DMS79 treated with DMSO at 0.1 percent for 48 hours (cell line): Measurements from ENCODE around the gene HOXC13.

Experiments
- DNase-seq: peaks from one replicate; lab custom pipeline; 2025; lab: John Stamatoyannopoulos, UW

Gene HOXC13

DNA sequence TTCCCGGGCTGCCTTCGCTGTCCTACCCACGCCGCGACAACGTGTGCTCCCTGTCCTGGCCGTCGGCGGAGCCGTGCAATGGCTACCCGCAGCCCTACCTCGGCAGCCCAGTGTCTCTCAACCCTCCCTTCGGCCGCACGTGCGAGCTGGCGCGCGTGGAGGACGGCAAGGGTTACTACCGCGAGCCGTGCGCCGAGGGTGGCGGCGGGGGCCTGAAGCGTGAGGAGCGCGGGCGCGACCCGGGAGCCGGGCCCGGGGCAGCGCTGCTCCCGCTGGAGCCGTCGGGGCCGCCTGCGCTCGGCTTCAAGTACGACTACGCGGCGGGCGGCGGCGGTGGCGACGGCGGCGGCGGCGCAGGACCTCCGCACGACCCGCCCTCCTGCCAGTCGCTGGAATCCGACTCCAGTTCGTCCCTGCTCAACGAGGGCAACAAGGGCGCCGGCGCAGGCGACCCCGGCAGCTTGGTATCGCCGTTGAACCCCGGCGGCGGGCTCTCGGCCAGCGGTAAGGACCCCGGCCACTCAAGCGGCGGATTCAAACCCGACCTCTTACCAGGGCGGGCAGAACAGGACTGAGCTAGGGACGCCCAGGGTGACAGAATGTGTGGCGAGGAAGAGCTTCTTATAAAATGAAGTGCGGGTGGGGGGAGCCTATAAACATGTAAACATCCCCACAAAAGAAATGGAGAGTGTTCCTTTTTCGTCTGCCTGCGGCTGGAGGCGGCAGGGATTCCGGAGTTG is 16.6 kb downstream of the HOXC13 start:
- no peak for DNase-seq

DNA sequence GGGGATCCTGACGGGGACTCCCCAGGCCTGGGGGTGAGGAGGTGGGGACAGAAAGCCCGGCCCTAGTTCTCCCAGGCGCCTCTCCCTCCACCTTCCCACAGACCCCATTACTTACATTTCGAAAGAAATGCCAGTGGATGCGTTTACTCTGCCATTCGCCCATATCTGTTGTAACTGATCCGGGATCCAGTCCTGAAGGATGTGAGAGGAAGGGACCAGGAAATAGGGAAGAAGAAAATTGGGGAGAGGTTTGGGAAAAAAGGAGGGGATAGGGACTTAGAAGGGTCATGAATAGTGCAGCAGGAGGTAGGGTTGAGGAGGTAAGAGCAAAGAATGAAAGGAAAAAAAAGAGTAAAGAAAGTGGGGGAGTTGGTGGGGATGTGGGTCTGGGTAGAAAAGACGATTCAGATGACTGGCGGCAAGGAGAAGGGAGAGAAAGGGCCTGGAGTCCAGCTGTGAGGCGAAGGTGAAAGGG is 17.2 kb downstream of the HOXC13 start:
- no peak for DNase-seq

DNA sequence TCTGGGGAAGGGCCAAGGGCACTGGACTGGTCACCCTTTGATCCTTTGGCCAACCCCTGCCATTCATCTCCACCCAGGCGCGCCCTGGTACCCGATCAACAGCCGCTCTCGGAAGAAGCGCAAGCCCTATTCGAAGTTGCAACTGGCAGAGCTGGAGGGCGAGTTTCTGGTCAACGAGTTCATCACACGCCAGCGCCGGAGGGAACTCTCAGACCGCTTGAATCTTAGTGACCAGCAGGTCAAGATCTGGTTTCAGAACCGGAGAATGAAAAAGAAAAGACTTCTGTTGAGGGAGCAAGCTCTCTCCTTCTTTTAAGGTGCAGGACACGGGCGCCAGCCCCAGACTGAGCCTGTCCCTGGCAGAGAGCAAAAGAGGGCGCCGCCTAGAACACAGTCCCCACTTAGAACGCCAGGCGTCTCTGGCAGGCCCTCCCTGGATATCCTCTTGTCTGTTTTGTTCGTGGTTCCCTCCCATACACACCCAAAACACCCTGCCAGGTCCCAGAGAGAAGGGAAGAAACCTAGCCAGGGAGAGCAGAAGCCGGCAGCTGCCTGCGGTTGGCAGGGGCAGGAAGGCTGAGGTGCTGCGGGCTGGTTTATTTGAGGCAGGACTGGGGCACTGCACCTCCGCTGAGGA is 17.7 kb downstream of the HOXC13 start:
- no peak for DNase-seq

DNA sequence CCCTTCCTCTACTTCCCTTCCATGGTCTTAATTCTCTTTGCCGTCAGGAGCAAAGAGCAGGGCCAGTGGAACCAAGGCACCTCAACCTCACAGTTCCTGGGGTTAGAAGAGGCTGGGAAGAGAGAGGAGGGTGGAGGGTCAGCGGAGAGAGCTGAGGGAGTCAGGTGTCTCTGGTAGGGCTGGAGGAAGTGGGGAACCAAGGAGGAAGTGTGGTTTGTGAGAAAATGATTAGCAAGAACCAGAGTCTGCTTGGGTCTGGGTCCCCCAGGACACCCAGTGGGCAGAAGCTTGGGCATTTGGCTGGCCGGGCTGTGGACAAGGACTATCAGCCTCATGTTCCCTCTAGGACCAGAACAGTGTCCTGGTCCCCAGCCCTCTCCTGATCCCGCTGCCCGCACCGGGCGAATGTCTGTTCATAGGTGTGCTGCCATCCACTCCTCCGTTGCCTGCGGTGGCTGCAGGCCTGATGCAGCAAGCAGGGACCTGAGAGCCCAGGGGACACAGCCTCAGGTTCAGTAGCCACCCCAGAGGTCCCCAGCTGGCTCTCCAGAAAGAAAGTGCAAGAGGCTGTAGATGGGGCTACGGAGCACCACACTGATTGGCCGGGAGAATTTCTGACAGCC is 18.4 kb downstream of the HOXC13 start:
- DNase-seq = no peak

DNA sequence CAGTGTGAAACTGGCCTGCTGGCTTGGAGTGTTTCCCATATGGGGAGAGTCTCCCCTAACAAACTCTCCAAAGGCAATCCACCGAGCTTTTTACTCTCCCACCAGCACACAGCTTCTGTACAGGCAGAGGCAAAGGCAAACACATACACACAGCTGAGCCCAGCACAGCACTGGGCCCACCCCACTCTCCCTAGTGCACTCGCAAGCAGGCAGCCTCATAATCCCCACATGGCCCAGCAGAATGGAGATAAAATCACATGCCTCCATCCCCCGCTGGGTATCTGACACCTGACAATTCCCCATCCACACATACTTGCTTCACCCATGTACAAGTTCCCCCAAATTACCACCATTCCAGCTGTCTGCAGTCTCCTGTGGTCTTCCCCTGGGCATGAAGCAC is 19.5 kb downstream of the HOXC13 start:
- no peak for DNase-seq

DNA sequence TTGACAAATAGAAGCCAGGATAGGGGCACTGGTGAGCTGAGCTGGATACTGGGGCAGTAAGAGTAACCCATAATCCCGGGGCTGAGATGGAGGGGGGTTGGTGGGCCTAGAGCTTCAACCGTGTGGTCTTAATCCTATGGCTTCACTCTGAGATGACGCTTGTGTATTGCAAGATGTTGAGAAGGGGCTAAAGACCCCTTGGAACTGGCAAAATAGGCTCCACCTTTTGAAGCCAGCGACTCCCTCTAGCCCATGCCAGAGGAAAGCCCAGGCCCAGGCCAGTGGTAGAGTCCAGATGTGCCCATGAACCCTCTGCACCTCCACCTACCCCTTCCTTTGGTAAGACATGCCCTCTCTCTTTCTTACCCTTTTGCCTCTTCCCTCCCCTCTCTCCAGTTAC is 20.7 kb downstream of the HOXC13 start:
- DNase-seq = no peak

DNA sequence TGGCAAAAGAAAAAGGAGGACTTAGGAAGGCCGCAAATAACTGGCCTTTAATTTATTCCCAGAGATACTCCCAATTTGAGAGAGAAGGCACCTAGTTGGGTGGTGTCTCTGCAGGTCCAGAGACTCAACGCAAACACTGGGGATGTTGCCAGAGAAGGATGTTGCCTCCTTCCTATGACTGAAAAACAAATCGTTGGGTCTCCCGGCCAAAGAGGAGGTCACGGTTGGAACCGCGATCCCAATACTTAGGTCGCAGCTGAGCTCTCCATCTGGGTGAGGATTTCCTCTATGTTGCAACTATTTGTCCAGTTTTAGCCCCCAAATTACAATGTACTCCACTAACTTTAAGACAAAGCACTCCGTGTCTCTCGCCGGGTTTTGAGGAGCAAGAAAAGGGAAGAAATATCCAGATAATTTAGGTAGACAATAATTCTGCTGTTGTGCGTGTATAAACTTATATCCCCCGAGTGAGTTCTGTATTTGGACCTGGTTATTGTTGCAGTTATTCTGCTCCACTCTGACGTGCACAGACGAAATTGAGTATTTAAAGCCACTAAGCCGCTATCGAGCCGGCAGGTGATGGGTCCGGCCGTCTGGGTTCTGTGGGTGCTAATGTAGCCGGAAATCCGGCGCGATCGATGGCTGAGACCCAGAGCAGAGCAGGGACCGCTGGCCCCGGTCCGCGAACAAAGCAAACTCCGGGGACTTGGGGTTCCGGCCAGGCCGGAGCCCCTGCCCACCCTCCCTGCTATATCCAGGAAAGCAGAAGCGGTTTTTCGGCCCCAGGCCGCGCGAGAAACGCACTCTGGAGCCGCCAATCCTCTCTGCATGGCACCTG is 21.8 kb downstream of the HOXC13 start:
- no peak for DNase-seq

DNA sequence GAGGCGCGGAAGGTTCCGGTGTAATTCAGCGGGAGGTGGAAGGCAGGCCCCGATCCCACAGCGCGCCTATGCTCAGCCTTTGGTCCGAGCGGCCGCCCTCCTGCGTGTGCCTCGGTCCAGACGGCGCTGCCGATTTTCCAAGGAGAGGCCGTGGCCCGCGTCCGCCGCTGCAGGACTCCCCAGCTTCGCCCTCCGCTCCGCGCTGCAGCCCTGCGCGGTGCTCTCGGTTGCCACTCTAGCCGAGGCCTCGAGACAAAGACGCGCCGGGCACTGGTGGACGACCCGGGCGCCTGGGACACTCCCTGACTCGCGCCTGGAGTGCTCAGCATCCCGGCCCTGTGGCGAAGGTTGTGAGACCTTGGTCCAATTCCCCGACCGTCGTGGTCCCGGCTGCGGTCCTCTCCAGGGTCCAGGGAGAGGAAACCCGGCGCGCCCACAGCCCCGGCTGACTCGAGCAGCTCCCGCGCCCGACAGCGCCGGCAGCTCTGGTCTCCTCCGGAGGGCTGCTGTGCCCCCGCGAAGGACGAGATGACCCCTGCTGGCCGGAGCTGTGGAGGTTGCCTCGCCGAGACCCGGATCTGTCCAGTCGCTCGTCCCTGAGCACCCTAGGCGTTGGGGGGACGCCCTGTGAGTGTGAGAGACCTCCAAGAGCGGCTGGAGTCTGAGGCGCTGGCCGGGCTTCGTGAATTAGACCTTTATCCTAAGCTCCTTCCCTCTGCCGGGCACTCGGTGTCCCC is 22.6 kb downstream of the HOXC13 start:
- DNase-seq = no peak

DNA sequence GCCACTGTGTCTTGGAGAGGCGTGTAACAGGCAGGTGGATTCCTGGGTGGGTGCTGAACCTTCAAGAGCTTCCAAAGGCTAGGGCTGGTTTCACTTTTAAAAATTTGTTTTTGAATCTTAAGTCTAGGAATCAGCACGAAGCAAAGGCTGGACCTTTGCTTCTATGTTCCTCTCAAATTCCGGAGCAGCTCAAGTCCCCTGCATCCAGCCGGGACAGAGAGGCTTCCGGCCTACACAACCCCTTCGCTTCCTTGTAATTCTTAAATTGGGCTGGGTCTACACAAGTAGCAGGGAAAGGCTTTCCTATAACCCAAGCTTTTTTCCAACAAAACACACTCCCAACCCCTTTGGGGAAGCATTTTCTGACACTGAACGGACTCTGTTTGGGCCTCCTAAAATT is 24.4 kb downstream of the HOXC13 start:
- peak; percentile 22 for DNase-seq

DNA sequence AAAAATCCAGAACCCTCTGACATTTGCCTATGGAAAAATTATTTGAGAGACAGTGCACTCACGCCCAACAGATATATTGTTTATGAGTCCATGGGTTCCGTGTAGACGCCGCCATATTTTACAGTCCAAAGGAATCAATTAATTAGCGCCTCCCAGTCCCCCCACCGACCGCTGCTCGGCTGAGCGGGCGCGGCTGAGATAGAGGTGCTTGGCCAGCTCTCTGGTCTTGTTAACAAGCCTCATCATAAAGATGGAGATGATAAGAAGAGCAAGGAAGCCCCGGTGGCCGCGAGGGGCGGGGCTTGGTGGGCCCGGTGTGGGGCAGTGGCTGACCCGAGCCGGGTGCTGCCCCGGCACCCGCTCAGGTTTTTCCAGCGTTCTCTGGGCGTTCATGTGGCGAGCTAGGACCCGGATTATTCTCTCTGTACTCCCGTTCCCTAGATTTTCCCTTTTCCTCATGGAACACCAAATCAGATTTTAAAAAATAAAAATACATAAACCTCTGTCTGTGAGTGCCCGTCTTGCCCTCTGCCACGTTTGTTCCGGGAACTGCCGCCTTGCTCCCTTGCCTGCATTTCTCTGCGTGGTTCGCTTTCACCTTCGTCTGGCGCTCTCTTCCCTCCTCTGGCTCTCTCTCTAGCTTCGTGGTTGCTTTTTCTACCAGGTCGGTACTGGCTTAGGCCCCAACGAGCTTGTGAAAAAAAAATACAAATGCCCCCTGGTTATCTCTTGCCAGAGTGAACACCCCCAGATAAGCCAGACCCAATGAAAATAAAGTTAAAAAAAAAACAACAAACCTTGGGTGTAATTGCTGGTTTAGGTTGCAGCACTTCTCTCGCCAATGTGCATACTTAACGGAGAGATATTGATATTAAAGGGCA is 25.0 kb downstream of the HOXC13 start:
- DNase-seq = peak; percentile 50

DNA sequence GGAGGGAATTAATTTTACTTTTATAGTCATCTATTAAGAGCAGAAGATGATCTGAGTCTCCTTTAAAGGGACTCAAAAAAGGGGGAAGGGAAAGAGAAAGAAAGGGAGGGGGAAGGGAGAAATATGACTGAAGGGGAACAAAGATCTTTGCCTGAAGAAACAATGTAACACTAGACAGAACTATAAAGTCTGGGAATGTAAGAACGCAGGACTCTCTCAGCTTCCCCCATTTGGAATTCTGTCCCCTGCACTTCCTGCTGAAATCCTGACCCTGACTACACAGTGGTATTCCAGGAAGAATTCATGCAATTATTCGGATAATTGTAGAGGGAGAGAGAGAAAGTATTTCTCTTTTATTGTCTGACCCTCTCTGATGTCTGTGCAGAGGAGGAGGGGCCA is 25.7 kb downstream of the HOXC13 start:
- DNase-seq = peak; percentile 50

DNA sequence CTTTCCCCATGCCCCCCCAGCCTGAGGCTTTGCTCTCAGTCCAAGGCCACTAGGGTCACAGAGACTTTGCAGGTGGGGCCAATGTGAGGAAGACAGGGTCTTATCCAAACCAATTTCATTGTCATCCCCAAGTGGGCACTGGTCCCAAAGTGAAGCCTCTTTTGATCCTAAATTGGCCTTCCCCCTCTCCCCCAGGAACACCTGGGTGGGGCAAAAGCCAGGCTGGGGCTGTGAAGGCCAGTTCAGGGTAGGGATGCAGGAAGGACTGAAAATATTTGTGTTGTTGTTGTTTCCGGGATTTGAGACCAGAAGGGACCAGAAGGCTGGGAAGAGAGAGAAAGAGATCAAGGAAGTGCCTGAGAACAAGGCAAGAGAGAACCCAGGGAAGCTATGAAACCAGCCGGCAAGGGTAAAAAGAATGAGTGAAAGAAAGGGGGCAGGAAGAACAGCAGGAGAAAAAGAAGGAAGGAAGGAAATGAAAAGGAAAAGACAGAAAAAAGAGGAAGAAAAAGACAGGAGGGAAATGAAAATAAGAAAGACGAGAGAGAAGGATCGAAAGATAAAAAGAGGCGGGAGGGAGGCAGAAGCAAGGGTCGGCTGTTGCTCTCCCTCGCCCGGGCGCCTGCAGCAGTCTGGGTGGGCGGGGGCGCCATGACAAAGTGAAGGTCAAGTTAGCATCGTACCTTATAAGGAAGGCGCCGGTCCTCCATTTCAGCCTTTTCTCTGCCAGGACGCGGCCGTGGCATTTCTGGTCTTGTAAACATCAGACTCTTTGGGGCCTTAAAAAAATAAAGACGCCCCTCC is 26.9 kb downstream of the HOXC13 start:
- DNase-seq = peak; percentile 57

DNA sequence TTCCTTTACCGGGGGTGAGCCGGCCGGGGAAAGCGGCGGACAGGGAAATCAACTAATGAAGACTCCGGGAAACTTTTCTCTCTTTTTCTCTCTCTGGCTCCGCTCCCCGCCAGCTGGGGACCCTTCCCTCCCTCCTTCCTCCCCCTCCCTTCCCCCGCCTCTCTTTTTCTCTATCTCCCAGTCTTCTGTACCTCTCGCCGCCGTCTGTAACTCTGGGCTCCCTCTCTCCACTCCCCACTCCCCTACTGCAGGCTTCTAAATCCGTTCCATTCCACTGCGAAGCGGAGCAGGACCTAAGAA is 27.4 kb downstream of the HOXC13 start:
- no peak for DNase-seq

DNA sequence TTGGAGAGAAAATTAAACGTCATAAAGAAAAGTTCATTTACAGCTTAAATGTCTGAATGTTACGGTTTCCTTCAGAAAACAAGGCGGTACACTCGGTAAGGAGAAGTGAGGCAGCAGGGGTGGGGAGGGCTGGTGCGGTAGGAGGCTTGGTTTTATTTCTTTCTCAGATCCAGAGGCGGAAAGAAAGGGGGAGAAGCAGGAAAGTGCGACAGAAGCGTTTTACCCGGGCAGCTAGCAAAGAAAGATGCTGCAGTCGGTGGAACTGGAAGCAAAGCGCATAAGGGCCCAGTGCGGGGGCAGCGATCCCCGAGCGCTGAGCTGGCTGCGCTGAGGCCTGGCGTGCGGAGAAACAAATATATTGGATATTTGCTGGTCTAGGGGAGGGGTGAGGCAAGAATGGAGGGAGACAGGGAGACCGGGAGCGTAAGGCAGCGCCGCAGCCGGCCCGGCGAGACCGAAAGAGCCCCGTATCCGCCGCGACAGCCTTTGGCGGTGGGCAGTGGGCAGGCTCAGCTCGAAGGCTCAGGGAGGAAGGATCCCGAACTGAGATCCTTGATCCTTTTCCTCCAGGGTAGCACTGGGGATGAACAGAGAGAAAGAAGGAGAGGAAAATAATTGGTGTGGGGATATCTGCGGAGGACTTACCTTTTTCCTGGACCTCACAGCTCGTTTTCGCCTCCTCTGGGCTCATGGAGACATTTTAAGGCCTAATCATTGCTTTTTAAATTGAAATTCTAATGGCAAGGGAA is 27.9 kb downstream of the HOXC13 start:
- no peak for DNase-seq

DNA sequence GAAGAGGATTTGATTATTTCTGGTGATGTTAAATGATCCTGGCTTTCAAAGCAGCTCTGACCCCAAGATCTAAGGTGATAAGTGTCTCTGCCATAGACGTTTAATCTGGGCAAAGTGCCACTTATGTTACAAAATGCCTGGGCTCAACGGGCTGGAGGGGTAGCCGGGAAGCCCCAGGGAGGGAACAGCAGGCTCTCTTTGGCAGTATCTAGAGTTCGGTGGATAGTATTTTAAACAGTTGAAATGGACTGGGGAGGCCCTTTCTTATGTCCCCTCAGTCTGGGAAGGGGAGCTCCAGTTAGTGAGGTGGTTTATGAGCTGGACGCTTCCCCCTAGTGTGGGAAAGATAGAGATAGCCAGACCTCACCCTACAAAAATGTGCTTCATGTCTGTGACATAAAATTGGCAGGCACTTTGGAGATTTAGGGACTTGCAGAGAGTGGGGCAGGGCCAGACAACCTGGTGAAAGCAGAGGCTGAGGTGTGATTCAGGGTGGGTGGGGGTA is 28.8 kb downstream of the HOXC13 start:
- DNase-seq = peak; percentile 17

DNA sequence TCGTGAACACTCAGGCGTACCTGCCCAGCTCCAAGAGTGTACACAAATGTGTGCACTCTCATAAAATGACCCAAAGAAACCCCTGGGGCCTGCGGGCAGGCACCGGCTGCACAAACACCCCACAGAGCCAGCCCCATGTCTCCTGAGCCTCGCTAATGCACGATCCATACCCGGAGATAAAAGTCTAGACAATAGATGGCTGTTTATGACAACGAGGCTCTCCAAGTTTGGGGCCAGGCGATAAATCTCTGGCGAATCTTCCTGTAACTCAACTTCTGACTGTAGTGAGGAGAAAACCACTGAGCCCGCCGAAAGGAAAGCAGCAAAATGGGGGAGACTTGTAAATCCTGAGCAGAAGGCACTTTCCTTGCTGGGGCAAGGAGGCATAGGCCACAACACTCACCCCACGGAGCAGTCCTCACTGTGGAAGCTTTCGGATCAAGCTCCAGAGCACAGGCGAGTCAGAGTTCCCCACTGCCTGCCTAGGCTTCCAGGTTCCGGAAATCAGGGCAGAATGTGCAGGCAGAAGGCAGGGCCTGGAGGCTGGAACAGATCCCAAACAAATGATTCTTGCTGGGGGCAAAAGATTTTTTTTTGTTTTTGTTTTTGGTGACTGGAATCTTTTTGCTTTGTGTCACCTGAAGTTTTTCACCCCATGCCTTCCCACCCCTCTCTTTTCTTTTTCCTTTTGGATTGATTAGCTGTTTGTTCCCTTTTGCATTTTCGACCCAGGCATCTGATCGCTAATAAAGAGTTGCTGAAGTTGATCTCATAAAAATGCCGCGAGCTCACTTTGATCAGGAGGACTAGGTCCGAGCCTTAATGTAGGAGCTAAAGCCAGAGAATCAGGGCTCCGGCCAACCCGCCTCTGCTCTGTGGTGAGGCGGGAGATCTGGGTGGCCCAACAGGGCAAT is 29.8 kb downstream of the HOXC13 start:
- DNase-seq = no peak

DNA sequence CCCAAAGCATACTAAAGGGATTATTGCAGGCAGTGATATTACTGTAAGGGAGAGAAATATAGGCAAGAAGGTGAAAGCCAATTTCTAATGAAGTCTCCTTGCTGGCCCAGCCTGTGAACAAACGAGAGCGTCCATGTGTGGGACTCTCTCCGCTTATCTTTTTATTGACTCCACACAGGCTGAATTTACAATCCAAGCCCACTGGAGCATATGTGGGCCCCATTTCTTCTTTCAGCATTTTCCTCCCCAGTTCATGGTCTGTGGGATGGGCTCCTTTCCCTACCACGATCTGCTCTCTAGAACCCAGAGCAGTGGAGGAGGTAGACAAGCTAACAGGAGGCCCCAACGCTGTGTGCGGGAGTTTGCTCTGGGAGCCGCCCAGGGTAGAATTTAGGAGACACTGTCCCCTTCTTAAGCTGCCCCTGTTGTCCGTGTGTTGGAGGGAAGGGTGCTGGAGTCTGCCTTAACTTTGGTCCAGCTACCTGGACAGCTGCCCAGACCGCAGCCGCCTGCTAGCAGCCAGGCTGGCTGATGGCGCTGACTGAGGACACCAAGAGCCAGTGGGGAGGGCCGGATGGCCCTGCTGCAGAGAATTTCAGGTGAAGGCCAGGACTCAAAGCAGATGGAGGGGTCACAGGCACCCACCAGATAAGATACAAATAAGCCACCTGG is 31.1 kb downstream of the HOXC13 start:
- DNase-seq = no peak
